22Rv1 (cell line): Measurements from ENCODE around the gene DNAH2.

ENCODE experiments used
- ZFX ChIP-seq: fragments of 450-650 bp; IDR thresholded peaks from 2 replicates; pipeline ENCODE4 v1.6.1; 2017; ENCODE audit warnings: antibody characterized with exemption, borderline replicate concordance
- TF ChIP-seq, protein P1 (sequence below): fragments of 450-650 bp; IDR thresholded peaks from 2 replicates; pipeline ENCODE4 v1.5.1; 2017; ENCODE audit warnings: mild to moderate bottlenecking

DNA sequence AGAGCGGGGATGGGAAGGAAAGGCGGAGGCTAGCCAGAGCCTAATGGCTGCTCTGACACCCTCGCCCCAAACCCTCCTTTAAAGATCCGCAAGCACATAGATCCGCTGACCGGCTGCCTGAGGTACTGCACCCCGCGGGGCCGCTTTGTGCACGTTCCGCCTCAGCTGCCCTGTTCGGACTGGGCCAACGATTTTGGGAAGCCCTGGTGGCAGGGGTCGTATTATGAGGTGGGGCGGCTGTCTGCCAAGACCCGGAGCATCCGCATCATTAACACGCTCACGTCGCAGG, 140.9 kb downstream of the DNAH2 start:
- TF ChIP-seq, protein P1, sequence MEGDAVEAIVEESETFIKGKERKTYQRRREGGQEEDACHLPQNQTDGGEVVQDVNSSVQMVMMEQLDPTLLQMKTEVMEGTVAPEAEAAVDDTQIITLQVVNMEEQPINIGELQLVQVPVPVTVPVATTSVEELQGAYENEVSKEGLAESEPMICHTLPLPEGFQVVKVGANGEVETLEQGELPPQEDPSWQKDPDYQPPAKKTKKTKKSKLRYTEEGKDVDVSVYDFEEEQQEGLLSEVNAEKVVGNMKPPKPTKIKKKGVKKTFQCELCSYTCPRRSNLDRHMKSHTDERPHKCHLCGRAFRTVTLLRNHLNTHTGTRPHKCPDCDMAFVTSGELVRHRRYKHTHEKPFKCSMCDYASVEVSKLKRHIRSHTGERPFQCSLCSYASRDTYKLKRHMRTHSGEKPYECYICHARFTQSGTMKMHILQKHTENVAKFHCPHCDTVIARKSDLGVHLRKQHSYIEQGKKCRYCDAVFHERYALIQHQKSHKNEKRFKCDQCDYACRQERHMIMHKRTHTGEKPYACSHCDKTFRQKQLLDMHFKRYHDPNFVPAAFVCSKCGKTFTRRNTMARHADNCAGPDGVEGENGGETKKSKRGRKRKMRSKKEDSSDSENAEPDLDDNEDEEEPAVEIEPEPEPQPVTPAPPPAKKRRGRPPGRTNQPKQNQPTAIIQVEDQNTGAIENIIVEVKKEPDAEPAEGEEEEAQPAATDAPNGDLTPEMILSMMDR, result no peak; the same call in none of the 2 replicates
- no peak for TF ChIP-seq ZFX
